Measurements from ENCODE around the gene ATF2. TPM values are rescaled to one million over a fixed set of nuclear protein-coding genes. Genes with fewer than 3 reads are reported as not detected.
A peak's percentile ranks its signal among the peaks of the same experiment; 100 is the strongest.

ATF2 gene
- total and polyA plus RNA-seq, 2 of the 13 experiments (the other 11 are each of a cell fraction or from before 2014, with no cell fraction given), result 91.6 to 95.1 TPM

GRCh38 chr2:175181104-175181876, 13.3 kb upstream of the ATF2 start, which contains the start of gene ATP5MC3 (continued):
- TF ChIP-seq KLF15 (CRISPR knock-in tag; IDR thresholded peaks at IDR 0.05; ENCODE audit: borderline replicate concordance) (peak; percentile 93), ARID4A (CRISPR knock-in tag; IDR thresholded peaks at IDR 0.05; ENCODE audit: borderline replicate concordance) (peak; percentile 90), FOXA3 (CRISPR knock-in tag; IDR thresholded peaks at IDR 0.05) (peak; percentile 68), ZFX (CRISPR knock-in tag; IDR thresholded peaks at IDR 0.05; ENCODE audit: low read depth) (peak; percentile 98), ZNF549 (CRISPR knock-in tag; IDR thresholded peaks at IDR 0.05) (no peak), ZMYM2 (CRISPR knock-in tag; IDR thresholded peaks at IDR 0.05) (peak; percentile 57; the same call in 1 of the 2 replicates), ZNF224 (CRISPR knock-in tag; IDR thresholded peaks at IDR 0.05) (no peak), ZNF747 (CRISPR knock-in tag; IDR thresholded peaks at IDR 0.05; ENCODE audit: borderline replicate concordance) (peak; percentile 55), HOXA9 (CRISPR knock-in tag; IDR thresholded peaks at IDR 0.05; ENCODE audit: borderline replicate concordance) (no peak), REXO4 (CRISPR knock-in tag; IDR thresholded peaks at IDR 0.05; ENCODE audit: borderline replicate concordance) (no peak), ZNF432 (CRISPR knock-in tag; IDR thresholded peaks at IDR 0.05; ENCODE audit: borderline replicate concordance) (no peak), ZNF766 (CRISPR knock-in tag; IDR thresholded peaks at IDR 0.05; ENCODE audit: borderline replicate concordance) (peak; percentile 69; the same call in 1 of the 2 replicates), MNT (IDR thresholded peaks at IDR 0.05) (no peak), HNRNPL (IDR thresholded peaks at IDR 0.05; ENCODE audit: low read depth, low read length) (no peak), ZNF354B (CRISPR knock-in tag; IDR thresholded peaks at IDR 0.05) (0 out of 2 replicates have a peak, but pooled peaks have one; percentile 55), ZNF841 (CRISPR knock-in tag; IDR thresholded peaks at IDR 0.05; ENCODE audit: borderline replicate concordance) (no peak), GLI4 (CRISPR knock-in tag; IDR thresholded peaks at IDR 0.05; ENCODE audit: borderline replicate concordance) (peak; percentile 96; the same call in 1 of the 2 replicates)

Measured in HepG2 (cell line).